Heart left ventricle (tissue), 13 donors: ENCODE measurements around the gene ROR1.

Experiments used
- CTCF ChIP-seq, 12 donors: fragments of 200-600 bp; sonication (generic) in 4 of 12; IDR thresholded peaks; one replicate each; pipeline versions ENCODE4 v1.5.0 to v1.8.0; 2018 to 2022; ENCODE audit warnings: antibody characterized with exemption in 12 of 12, mild to moderate bottlenecking in 5 of 12
- POLR2A ChIP-seq, 2 donors: fragments of 450-650 bp; IDR thresholded peaks; one replicate each; pipeline ENCODE4 v1.6.1; 2017; ENCODE audit warnings: antibody characterized with exemption in 2 of 2, mild to moderate bottlenecking in 2 of 2, moderate library complexity in 2 of 2
- donor health status: ischemic (EF 13 %, LVEDD 7.1; RV severe dilation, severe dysfunction).
- donor health status: DM: no; HTN: yes; CAD: no.
- donor health status: DM: no; HTN: no; CAD: no.
- donor health status: ischemic (EF 25% LVEDD 6.9; RV normal size, moderate dysfunction).
- donor health status: ischemic (EF 25% LVEDD 5.7; RV mildly dilated, moderate dysfunction).
- donor health status: ischemic (EF 35%, LVEDD 5.7; RV mildly dilated, moderate dysfunction).
- donor health status: nonischemic (EF 11% LVEDD 7.7; RV severe dilation, severe dysfunction).
- donor health status: DM: yes; HTN: yes; CAD: no.
- donor health status: PGD.
- donor health status: ischemic (EF 29% LVEDD 5.4; RV normal size, mild dysfunction).
- donor health status: nonischemic (EF 23%, LVEDD 6.1; RV moderate dilation, normal function).

GRCh38 chr1:64173336-64173940, 399.6 kb downstream of the ROR1 start:
- TF ChIP-seq POLR2A (IDR thresholded peaks at IDR 0.05), result no peak
- no peak for TF ChIP-seq CTCF (IDR thresholded peaks at IDR 0.05)
